ENCODE results near the gene FANCE.
"Not testable (repeated sequence)": the region's sequence is repeated elsewhere in the genome, so short reads cannot be mapped to it uniquely, and the experiment has no call there.

Gene FANCE

GRCh38 chr6:35515939-35516338, 63.8 kb downstream of the FANCE start:
- H3K36me3 Mint-ChIP-seq (ENCODE audit: low read depth); H3K27ac Mint-ChIP-seq: not testable (repeated sequence)

More at GRCh38 chr6:35515939-35516338, 63.8 kb downstream of the FANCE start:
- intact Hi-C loops (cut with micrococcal nuclease); H3K9me3 Mint-ChIP-seq; H3K4me3 Mint-ChIP-seq; H3K4me1 Mint-ChIP-seq (ENCODE audit: low read depth): not testable (repeated sequence)
- H3K27me3 Mint-ChIP-seq, result peaks cover 54% of the 10 kb centered on the region
